Lung (tissue), 12 donors: ENCODE results near the gene PRPF19. TPM values are rescaled to one million over a fixed set of nuclear protein-coding genes. Genes with fewer than 3 reads are reported as not detected.

Experiments used
- ATAC-seq: fragments of 200-7000 bp; cut with Tn5 transposase; one replicate; pipeline ENCODE4 v1.9.1; 2020; ENCODE audit warnings: moderate number of reproducible peaks; ENCODE audit not compliant: insufficient read depth, low FRiP score
- DNase-seq, 3 donors: peaks; one replicate each; pipeline ENCODE4 v3.0.0-alpha.2; 2013 to 2017
- H3K27ac ChIP-seq, 2 donors: one replicate each; pipeline ENCODE4 v1.5.1; 2013; ENCODE audit warnings: mild to moderate bottlenecking in 2 of 2, moderate library complexity in 2 of 2, control low read depth in 1 of 2, inconsistent platforms in 1 of 2, low read depth in 1 of 2, low read length in 1 of 2
- H3K27me3 ChIP-seq, 3 donors: one replicate each; pipeline ENCODE4 v1.5.1; 2013; ENCODE audit warnings: low read length in 2 of 3; ENCODE audit not compliant: control insufficient read depth in 3 of 3, insufficient read depth in 3 of 3
- H3K36me3 ChIP-seq, 4 donors: one replicate each; pipeline ENCODE4 v1.5.1; 2013; ENCODE audit warnings: low read length in 4 of 4, mild to moderate bottlenecking in 1 of 4, moderate library complexity in 1 of 4; ENCODE audit not compliant: control insufficient read depth in 4 of 4, insufficient read depth in 4 of 4
- H3K4me1 ChIP-seq, 5 donors: one replicate each; pipeline ENCODE4 v1.5.1; 2013; ENCODE audit warnings: low read length in 5 of 5, mild to moderate bottlenecking in 2 of 5, moderate library complexity in 1 of 5; ENCODE audit not compliant: control insufficient read depth in 5 of 5, insufficient read depth in 5 of 5
- H3K4me3 ChIP-seq: one replicate; pipeline ENCODE4 v1.5.1; 2013; ENCODE audit warnings: mild to moderate bottlenecking, control low read depth, moderate library complexity
- H3K9ac ChIP-seq, 2 donors: one replicate each; pipeline ENCODE4 v1.5.1; 2013; ENCODE audit warnings: low read length in 2 of 2, control low read depth in 1 of 2; ENCODE audit not compliant: insufficient read depth in 1 of 2
- H3K9me3 ChIP-seq, 4 donors: one replicate each; pipeline ENCODE4 v1.5.1; 2013; ENCODE audit warnings: low read length in 3 of 4, mild to moderate bottlenecking in 1 of 4, moderate library complexity in 1 of 4; ENCODE audit not compliant: control insufficient read depth in 4 of 4, insufficient read depth in 3 of 4
- CTCF ChIP-seq: IDR thresholded peaks from 2 replicates; pipeline ENCODE4 v1.5.1; 2012; ENCODE audit warnings: mild to moderate bottlenecking; ENCODE audit errors: control extremely low read depth, extremely low read depth
- WGBS, 2 donors: extraction: QIAGEN DNeasy Blood & Tissue Kit; methylation state at CpG; one replicate each; pipeline ENCODE4 v1.1.7; 2013; 5-methylcytosine and 5-hydroxymethylcytosine counted together
- polyA plus RNA-seq, 2 donors: library from polyadenylated mRNA; stranded (reverse); fragments of 200-250 nt; gene quantifications; one replicate each; pipeline ENCODE4 v1.2.1, GENCODE V29; 2013
- total RNA-seq, 2 donors: library from RNA; depleted of rRNA in 1 of 2; stranded (reverse); fragments of >200 nt in 1 of 2; gene quantifications; one replicate each; pipeline ENCODE4 v1.2.1, GENCODE V29; 2014 to 2021
- donor health status: control.
- donor health status: control.
- donor health status: Bipolar disorder and iron deficiency.
- donor health status: healthy.
- donor health status: DM: yes; HTN: yes; CAD: no.

The PRPF19 gene
- total and polyA plus RNA-seq, 4 donors, result 49.0 to 79.0 (median 65.2) TPM

DNA sequence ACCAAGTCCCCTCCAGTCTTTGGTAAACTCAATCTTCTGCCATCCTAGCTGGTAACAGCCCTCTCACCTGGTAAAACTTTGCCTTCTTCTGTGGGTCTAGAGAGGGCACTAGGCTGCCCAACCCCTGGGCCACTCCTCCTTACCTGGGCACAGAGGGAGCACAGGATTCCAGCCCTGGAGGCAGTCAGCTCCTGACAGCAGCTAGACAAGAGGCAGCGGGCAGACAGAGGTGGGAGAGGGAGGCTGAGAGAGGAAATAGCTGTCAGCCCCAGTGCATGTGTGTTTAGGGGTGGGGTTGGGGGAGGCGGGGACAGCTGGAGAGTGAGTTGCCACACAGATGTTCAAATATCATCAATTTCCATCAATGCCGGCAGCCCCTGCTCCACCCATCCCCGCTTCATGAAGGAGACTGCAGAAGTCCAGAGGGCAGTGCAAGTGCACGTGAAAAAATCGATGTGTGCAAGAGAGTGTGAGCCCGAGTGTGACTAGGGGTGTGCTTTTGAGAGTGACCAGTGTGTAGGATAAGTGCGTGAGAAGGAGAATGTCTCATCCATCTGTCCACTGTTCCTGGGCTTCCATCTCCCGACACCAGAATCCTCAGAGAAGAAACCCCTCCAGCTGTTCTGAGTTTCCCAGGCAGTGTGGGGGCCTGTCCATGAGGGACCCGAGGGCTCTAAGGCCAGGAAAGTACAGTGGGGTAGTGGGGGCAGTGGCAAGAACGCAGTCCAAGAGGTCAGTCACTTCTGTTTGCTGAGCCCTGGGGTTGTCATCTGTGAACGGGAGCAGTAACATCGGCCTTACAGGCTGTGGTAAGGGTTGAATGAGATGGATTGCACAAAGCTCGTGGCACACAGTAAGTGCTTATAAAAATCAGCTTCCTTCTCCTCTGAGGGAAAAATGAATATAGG, 50.4 kb downstream of the PRPF19 start, which contains the start of gene PTGDR2:
Gene PTGDR2 (minus strand): TSS at position 225 of the 908 bp plus-strand sequence. CDS start 2,228 bp downstream, outside the sequence.
- Histone ChIP-seq H3K27ac (no peak within 1 kb of the TSS), H3K9me3 (peaks cover 0 to 4% (median 0%) of the 10 kb centered on the region in 4 donors), H3K27me3 (peaks cover 0 to 31% (median 9%) of the 10 kb centered on the region in 3 donors), H3K4me1 (no peaks in the 10 kb centered on the region), H3K9ac (no peak within 1 kb of the TSS), H3K4me3 (no peak within 1 kb of the TSS), H3K36me3 (peaks cover 0 to 7% (median 2%) of the 10 kb centered on the region in 4 donors)
- WGBS, 2 donors, result 35 to 46% methylated on average over 14 of the region's 14 CpGs
- no peak for TF ChIP-seq CTCF
- DNase-seq (no peak), ATAC-seq (no peak)

DNA sequence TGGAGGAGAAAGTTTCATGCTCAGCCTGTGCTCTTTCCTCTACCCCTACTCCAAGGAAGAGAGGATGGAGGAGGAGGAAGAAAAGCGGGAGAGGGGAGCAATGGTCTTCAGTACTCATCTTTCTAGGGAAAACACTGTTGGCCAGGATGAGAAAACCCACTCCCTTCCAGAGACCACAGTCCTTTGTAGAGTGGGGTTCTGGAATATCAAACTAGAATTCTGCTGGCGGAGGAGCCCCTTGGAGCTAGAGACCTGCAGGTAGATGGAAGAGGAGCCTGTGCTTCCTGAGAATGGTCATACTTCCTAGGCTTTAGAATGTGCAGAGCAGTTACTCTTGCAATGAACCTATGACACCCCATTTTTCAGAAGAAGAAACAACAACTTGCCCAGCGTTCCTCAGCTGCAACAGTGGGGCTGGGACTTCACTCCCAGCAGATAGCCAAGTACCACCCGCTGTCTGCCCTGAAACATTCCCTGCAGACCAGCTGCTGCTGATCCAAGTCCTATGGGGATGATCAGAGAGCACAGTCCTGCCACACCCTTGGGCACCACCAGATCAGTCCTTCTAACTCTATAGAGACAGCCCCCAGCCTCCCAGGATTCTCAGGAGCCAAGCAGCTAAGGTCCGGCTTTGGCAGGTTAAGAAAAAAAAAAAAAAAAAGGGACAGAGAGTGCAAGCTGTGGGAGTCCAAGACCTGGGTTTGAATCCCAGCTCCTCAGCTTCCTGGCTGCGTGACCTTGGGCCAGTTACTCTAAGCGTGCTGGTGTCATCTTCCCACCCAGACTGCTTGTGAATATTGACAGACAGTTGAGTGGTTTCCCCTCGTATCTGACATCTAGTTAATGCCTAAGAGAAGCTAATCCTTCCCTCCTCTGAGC, 51.3 kb downstream of the PRPF19 start:
- H3K27ac ChIP-seq, result no peak overlapping the region
- H3K4me3 ChIP-seq, result no peak overlapping the region
- DNase-seq (no peak), ATAC-seq (no peak)
- WGBS, 2 donors, result 49 to 51% methylated on average over 8 of the region's 8 CpGs
- peaks cover 0 to 14% (median 7%) of the 10 kb centered on the region in 4 donors for H3K36me3 ChIP-seq
- no peak overlapping the region for H3K9ac ChIP-seq
- peaks cover 0 to 31% (median 9%) of the 10 kb centered on the region in 3 donors for H3K27me3 ChIP-seq
- no peak for TF ChIP-seq CTCF
- no peaks in the 10 kb centered on the region for H3K4me1 ChIP-seq
- peaks cover 0 to 3% (median 0%) of the 10 kb centered on the region in 4 donors for H3K9me3 ChIP-seq

- H3K4me3 ChIP-seq, result no peak overlapping the region
- no peak for TF ChIP-seq CTCF
- no peaks in the 10 kb centered on the region for H3K4me1 ChIP-seq
- H3K9me3 ChIP-seq, result peaks cover 0 to 3% (median 0%) of the 10 kb centered on the region in 4 donors
- peaks cover 0 to 31% (median 9%) of the 10 kb centered on the region in 3 donors for H3K27me3 ChIP-seq
- no peak overlapping the region for H3K9ac ChIP-seq
- ATAC-seq (no peak), DNase-seq (no peak)
- H3K27ac ChIP-seq, result no peak overlapping the region
- H3K36me3 ChIP-seq, result peaks cover 0 to 20% (median 11%) of the 10 kb centered on the region in 4 donors
- WGBS, 2 donors, result 44 to 67% methylated on average over 8 of the region's 8 CpGs
Observed at GRCh38 chr11:60854140-60854846, 52.1 kb downstream of the PRPF19 start.
